HEK293 (cell line): ENCODE results near the gene IL1RAPL1.

Source experiments
- CTCF ChIA-PET: fragments of 350-600 bp; formaldehyde crosslinking; extraction: SDS; loops from one replicate; lab custom pipeline; 2021; ENCODE audit warnings: antibody characterized with exemption; lab: Yijun Ruan, JAX
- POLR2A ChIA-PET: fragments of 300-600 bp; formaldehyde crosslinking; extraction: SDS; loops from one replicate; lab custom pipeline; 2020; ENCODE audit warnings: antibody characterized with exemption, inconsistent platforms; lab: Yijun Ruan, JAX
- H3K27ac ChIP-seq: fragments of 200-500 bp; sonication (Bioruptor generic); 2 replicates; pipeline ENCODE4 v1.5.1; 2014; ENCODE audit warnings: low read depth, low read length, control low read depth, inconsistent platforms; ENCODE audit errors: extremely low read depth
- H3K36me3 ChIP-seq, 2 experiments: fragments of 200-500 bp in 1 of 2; sonication (Bioruptor generic) in 1 of 2; 1 replicate in 1 of 2; 2 replicates in 1 of 2; pipeline ENCODE4 v1.5.1; 2014 to 2017; ENCODE audit warnings: inconsistent platforms in 2 of 2, low read length in 2 of 2; ENCODE audit not compliant: control insufficient read depth in 2 of 2, insufficient read depth in 1 of 2
- H3K4me1 ChIP-seq: fragments of 200-500 bp; sonication (Bioruptor generic); 2 replicates; pipeline ENCODE4 v1.5.1; 2014; ENCODE audit warnings: mild to moderate bottlenecking, low read length, inconsistent platforms; ENCODE audit not compliant: control insufficient read depth, insufficient read depth
- H3K4me3 ChIP-seq: 2 replicates; pipeline ENCODE4 v1.5.1; 2011; ENCODE audit warnings: low read depth, mild to moderate bottlenecking, control low read depth, low read length, moderate library complexity
- H3K9me3 ChIP-seq: fragments of 200-500 bp; sonication (Bioruptor generic); 2 replicates; pipeline ENCODE4 v1.5.1; 2014; ENCODE audit warnings: low read depth, low read length, inconsistent platforms; ENCODE audit not compliant: control insufficient read depth, insufficient read depth
- GLI2 ChIP-seq: fragments of 450-650 bp; formaldehyde crosslinking; IDR thresholded peaks from 2 replicates; pipeline ENCODE4; 2017; ENCODE audit warnings: missing biosample characterization, missing genetic modification characterization, low read depth, borderline replicate concordance
- PRDM10 ChIP-seq: fragments of 450-650 bp; formaldehyde crosslinking; IDR thresholded peaks from 2 replicates; pipeline ENCODE4 v1.5.1; 2016; ENCODE audit warnings: missing biosample characterization, missing genetic modification characterization
- TCF7L2 ChIP-seq: IDR thresholded peaks from 2 replicates; pipeline ENCODE4 v1.6.1; 2011; ENCODE audit warnings: low read depth, mild to moderate bottlenecking, inconsistent platforms, low read length, moderate library complexity, borderline replicate concordance
- ZBTB1 ChIP-seq: fragments of 450-650 bp; formaldehyde crosslinking; IDR thresholded peaks from 2 replicates; pipeline ENCODE4 v1.5.1; 2016; ENCODE audit warnings: missing biosample characterization, missing genetic modification characterization
- ZNF157 ChIP-seq: fragments of 450-650 bp; formaldehyde crosslinking; IDR thresholded peaks from 2 replicates; pipeline ENCODE4 v1.5.1; 2016; ENCODE audit warnings: missing biosample characterization, missing genetic modification characterization
- ZNF274 ChIP-seq, 2 experiments: fragments of 200-500 bp in 1 of 2; fragments of 450-650 bp in 1 of 2; sonication (Bioruptor generic) in 1 of 2; formaldehyde crosslinking in 1 of 2; IDR thresholded peaks; 2 replicates each; pipeline versions ENCODE4 v1.5.1 to v1.6.1; 2014 to 2016; ENCODE audit warnings: borderline replicate concordance in 1 of 2, inconsistent platforms in 1 of 2, low read length in 1 of 2, missing biosample characterization in 1 of 2, missing genetic modification characterization in 1 of 2
- ZNF292 ChIP-seq: fragments of 450-650 bp; formaldehyde crosslinking; IDR thresholded peaks from 2 replicates; pipeline ENCODE4 v1.5.1; 2016; ENCODE audit warnings: low read depth, missing biosample characterization, missing genetic modification characterization, borderline replicate concordance
- ZNF311 ChIP-seq: fragments of 450-650 bp; formaldehyde crosslinking; IDR thresholded peaks from 2 replicates; pipeline ENCODE4 v1.5.1; 2017; ENCODE audit warnings: missing biosample characterization, missing genetic modification characterization, borderline replicate concordance
- ZNF350 ChIP-seq: fragments of 450-650 bp; formaldehyde crosslinking; IDR thresholded peaks from 2 replicates; pipeline ENCODE4 v1.5.0; 2017; ENCODE audit warnings: missing biosample characterization, mild to moderate bottlenecking, missing genetic modification characterization
- ZNF514 ChIP-seq: fragments of 450-650 bp; formaldehyde crosslinking; IDR thresholded peaks from 2 replicates; pipeline ENCODE4 v1.5.1; 2016; ENCODE audit warnings: missing biosample characterization, missing genetic modification characterization
- ZNF549 ChIP-seq: fragments of 450-650 bp; IDR thresholded peaks from 2 replicates; pipeline ENCODE4 v1.5.1; 2018; ENCODE audit warnings: missing biosample characterization, missing genetic modification characterization, mild to moderate bottlenecking, inconsistent platforms, moderate library complexity
- ZNF664 ChIP-seq: fragments of 450-650 bp; formaldehyde crosslinking; IDR thresholded peaks from 2 replicates; pipeline ENCODE4 v1.5.1; 2016; ENCODE audit warnings: missing biosample characterization, missing genetic modification characterization
- ZNF768 ChIP-seq: fragments of 450-650 bp; formaldehyde crosslinking; IDR thresholded peaks from 2 replicates; pipeline ENCODE4 v1.5.1; 2018; ENCODE audit warnings: missing biosample characterization, mild to moderate bottlenecking, missing genetic modification characterization
- ZNF776 ChIP-seq: fragments of 450-650 bp; formaldehyde crosslinking; IDR thresholded peaks from 2 replicates; pipeline ENCODE4 v1.5.0; 2017; ENCODE audit warnings: missing biosample characterization, missing genetic modification characterization, borderline replicate concordance
- ZNF777 ChIP-seq: fragments of 450-650 bp; formaldehyde crosslinking; IDR thresholded peaks from 2 replicates; pipeline ENCODE4 v1.5.1; 2017; ENCODE audit warnings: missing biosample characterization, missing genetic modification characterization, borderline replicate concordance
- ZNF843 ChIP-seq: fragments of 450-650 bp; formaldehyde crosslinking; IDR thresholded peaks from 2 replicates; pipeline ENCODE4 v1.5.1; 2016; ENCODE audit warnings: missing biosample characterization, missing genetic modification characterization
- ZSCAN30 ChIP-seq: fragments of 450-650 bp; IDR thresholded peaks from 2 replicates; pipeline ENCODE4 v1.5.1; 2018; ENCODE audit warnings: missing biosample characterization, mild to moderate bottlenecking, missing genetic modification characterization, moderate library complexity
- TF ChIP-seq, protein P1 (sequence below): fragments of 450-650 bp; formaldehyde crosslinking; IDR thresholded peaks from 2 replicates; pipeline ENCODE4 v1.5.1; 2017; ENCODE audit warnings: missing biosample characterization, mild to moderate bottlenecking, missing genetic modification characterization, moderate library complexity
- TF ChIP-seq, protein P2 (sequence below): fragments of 450-650 bp; formaldehyde crosslinking; IDR thresholded peaks from 2 replicates; pipeline ENCODE4 v1.5.1; 2016; ENCODE audit warnings: missing biosample characterization, missing genetic modification characterization
- TF ChIP-seq, protein P3 (sequence below): fragments of 450-650 bp; formaldehyde crosslinking; IDR thresholded peaks from 2 replicates; pipeline ENCODE4 v1.5.1; 2017; ENCODE audit warnings: missing biosample characterization, missing genetic modification characterization

The IL1RAPL1 gene

DNA sequence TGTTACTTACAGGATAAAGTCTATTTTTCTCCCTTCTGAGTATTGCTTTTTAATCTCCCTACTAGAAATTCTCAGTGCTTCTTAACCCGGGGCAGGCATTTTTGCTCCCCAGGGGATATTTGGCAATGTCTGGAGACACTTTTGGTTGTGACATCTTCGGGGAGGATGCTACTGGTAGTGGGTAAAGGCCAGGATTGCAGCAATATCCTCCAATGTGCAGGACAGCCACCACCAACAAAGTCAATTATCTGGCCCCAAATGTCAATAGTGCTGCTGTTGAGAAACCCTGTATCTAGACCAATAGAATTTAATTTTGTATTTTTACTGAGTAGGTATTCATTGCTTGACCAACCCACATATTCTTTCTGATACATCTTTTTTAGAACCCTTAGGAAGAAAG lies 958.6 kb downstream of the IL1RAPL1 start:
- TF ChIP-seq ZNF768 (tag by site-specific recombination) (no peak), ZNF549 (tag by site-specific recombination) (no peak), PRDM10 (no peak), ZNF157 (no peak), ZNF292 (tag by site-specific recombination) (no peak), ZNF777 (tag by site-specific recombination) (no peak), ZNF350 (no peak), ZNF274 (IDR thresholded peaks at IDR 0.05; ENCODE audit: low read length) (no peak), ZNF274 (tag by site-specific recombination; IDR thresholded peaks at IDR 0.05; ENCODE audit: borderline replicate concordance) (no peak), ZNF776 (tag by site-specific recombination) (no peak), ZNF311 (tag by site-specific recombination) (no peak), ZNF514 (tag by site-specific recombination) (no peak), GLI2 (tag by site-specific recombination) (no peak), ZNF664 (no peak), ZNF843 (tag by site-specific recombination) (no peak), ZBTB1 (tag by site-specific recombination) (no peak), ZSCAN30 (no peak), TCF7L2 (no peak)
- TF ChIP-seq, protein P1, sequence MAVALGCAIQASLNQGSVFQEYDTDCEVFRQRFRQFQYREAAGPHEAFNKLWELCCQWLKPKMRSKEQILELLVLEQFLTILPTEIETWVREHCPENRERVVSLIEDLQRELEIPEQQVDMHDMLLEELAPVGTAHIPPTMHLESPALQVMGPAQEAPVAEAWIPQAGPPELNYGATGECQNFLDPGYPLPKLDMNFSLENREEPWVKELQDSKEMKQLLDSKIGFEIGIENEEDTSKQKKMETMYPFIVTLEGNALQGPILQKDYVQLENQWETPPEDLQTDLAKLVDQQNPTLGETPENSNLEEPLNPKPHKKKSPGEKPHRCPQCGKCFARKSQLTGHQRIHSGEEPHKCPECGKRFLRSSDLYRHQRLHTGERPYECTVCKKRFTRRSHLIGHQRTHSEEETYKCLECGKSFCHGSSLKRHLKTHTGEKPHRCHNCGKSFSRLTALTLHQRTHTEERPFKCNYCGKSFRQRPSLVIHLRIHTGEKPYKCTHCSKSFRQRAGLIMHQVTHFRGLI: no peak
- TF ChIP-seq, protein P2, sequence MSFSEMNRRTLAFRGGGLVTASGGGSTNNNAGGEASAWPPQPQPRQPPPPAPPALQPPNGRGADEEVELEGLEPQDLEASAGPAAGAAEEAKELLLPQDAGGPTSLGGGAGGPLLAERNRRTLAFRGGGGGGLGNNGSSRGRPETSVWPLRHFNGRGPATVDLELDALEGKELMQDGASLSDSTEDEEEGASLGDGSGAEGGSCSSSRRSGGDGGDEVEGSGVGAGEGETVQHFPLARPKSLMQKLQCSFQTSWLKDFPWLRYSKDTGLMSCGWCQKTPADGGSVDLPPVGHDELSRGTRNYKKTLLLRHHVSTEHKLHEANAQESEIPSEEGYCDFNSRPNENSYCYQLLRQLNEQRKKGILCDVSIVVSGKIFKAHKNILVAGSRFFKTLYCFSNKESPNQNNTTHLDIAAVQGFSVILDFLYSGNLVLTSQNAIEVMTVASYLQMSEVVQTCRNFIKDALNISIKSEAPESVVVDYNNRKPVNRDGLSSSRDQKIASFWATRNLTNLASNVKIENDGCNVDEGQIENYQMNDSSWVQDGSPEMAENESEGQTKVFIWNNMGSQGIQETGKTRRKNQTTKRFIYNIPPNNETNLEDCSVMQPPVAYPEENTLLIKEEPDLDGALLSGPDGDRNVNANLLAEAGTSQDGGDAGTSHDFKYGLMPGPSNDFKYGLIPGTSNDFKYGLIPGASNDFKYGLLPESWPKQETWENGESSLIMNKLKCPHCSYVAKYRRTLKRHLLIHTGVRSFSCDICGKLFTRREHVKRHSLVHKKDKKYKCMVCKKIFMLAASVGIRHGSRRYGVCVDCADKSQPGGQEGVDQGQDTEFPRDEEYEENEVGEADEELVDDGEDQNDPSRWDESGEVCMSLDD (tag by site-specific recombination): no peak
- TF ChIP-seq, protein P3, sequence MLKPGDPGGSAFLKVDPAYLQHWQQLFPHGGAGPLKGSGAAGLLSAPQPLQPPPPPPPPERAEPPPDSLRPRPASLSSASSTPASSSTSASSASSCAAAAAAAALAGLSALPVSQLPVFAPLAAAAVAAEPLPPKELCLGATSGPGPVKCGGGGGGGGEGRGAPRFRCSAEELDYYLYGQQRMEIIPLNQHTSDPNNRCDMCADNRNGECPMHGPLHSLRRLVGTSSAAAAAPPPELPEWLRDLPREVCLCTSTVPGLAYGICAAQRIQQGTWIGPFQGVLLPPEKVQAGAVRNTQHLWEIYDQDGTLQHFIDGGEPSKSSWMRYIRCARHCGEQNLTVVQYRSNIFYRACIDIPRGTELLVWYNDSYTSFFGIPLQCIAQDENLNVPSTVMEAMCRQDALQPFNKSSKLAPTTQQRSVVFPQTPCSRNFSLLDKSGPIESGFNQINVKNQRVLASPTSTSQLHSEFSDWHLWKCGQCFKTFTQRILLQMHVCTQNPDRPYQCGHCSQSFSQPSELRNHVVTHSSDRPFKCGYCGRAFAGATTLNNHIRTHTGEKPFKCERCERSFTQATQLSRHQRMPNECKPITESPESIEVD: no peak
- TF ChIP-seq, all 188 proteins: peak for 0
- Histone ChIP-seq H3K4me1 (no peaks in the 10 kb centered on the region), H3K9me3 (no peaks in the 10 kb centered on the region), H3K36me3 (no peaks in the 10 kb centered on the region), H3K4me3 (no peak overlapping the region), H3K27ac (no peak overlapping the region)
- ChIA-PET POLR2A (no interaction called here), CTCF (no interaction called here)
